ENCODE data around the gene TARM1.
"Not testable (repeated sequence)": the region's sequence is repeated elsewhere in the genome, so short reads cannot be mapped to it uniquely, and the experiment has no call there.

TARM1 gene

GRCh38 chr19:54099190-54099902, 18.2 kb upstream of the TARM1 start:
- DNase-seq, result no peak

GRCh38 chr19:54096617-54097106, 15.5 kb upstream of the TARM1 start:
- DNase-seq, result peak; percentile 61

- peak; percentile 54 for DNase-seq
Observed at GRCh38 chr19:54095859-54096616, 14.9 kb upstream of the TARM1 start.

GRCh38 chr19:54095136-54095858, 14.1 kb upstream of the TARM1 start:
- DNase-seq, result no peak

GRCh38 chr19:54094426-54095000, 13.3 kb upstream of the TARM1 start:
- DNase-seq, result no peak

GRCh38 chr19:54084410-54084809, 3.2 kb upstream of the TARM1 start:
- no peak for DNase-seq

- DNase-seq, result no peak
Observed at GRCh38 chr19:54077334-54077733, 3.8 kb downstream of the TARM1 start.

- no peak for DNase-seq
Observed at GRCh38 chr19:54074851-54075250, 6.3 kb downstream of the TARM1 start.

GRCh38 chr19:54073829-54074228, 7.3 kb downstream of the TARM1 start:
- DNase-seq, result no peak

- DNase-seq, result no peak
Observed at GRCh38 chr19:54069470-54069869, 11.7 kb downstream of the TARM1 start.

- no peak for DNase-seq
Observed at GRCh38 chr19:54063350-54064116, 17.6 kb downstream of the TARM1 start, which contains the start of gene VSTM1. Gene VSTM1, minus strand, starts transcription at chr19:54063897. Its CDS starts 120 bp downstream, at chr19:54063777.

- DNase-seq, result no peak
Observed at GRCh38 chr19:54062643-54063042, 18.5 kb downstream of the TARM1 start.

GRCh38 chr19:54047616-54048015, 33.5 kb downstream of the TARM1 start:
- DNase-seq, result no peak

GRCh38 chr19:54045771-54046170, 35.4 kb downstream of the TARM1 start:
- DNase-seq, result no peak

- no peak for DNase-seq
Observed at GRCh38 chr19:54042989-54043388, 38.2 kb downstream of the TARM1 start.

- no peak for DNase-seq
Observed at GRCh38 chr19:54041969-54042606, 39.1 kb downstream of the TARM1 start.

GRCh38 chr19:54040003-54040402, 41.2 kb downstream of the TARM1 start:
- DNase-seq, result no peak

- DNase-seq, result not testable (repeated sequence)
Observed at GRCh38 chr19:54036542-54036941, 44.6 kb downstream of the TARM1 start.

GRCh38 chr19:54035215-54036178, 45.7 kb downstream of the TARM1 start:
- DNase-seq, result peak; percentile 86
